Pancreas (tissue), 10 donors: ENCODE results near the gene MTR. TPM values are rescaled to one million over a fixed set of nuclear protein-coding genes. Genes with fewer than 3 reads are reported as not detected.
A peak's percentile ranks its signal among the peaks of the same experiment; 100 is the strongest.

Experiments
- ATAC-seq, 4 donors: fragments of 200-7000 bp; cut with Tn5 transposase; one replicate each; pipeline versions ENCODE4 v1.8.0 to v1.9.1; 2020; ENCODE audit warnings: mild to moderate bottlenecking in 4 of 4, moderate library complexity in 4 of 4
- DNase-seq, 6 donors: peaks; one replicate each; pipeline ENCODE4 v3.0.0-alpha.2; 2020
- FAIRE-seq: peaks from 2 replicates; lab custom pipeline; 2012; peaks lifted over from hg19 to GRCh38; lab: Jason Lieb, UNC
- H3K27ac ChIP-seq, 4 donors: fragments of 200-600 bp; sonication (generic); 1 replicate in 3 of 4; 2 replicates in 1 of 4; pipeline versions ENCODE4 v1.5.0 to v1.8.0; 2020
- H3K27me3 ChIP-seq, 4 donors: fragments of 200-600 bp; one replicate each; pipeline ENCODE4 v1.8.0; 2021
- H3K36me3 ChIP-seq, 3 donors: fragments of 200-600 bp; sonication (generic) in 1 of 3; one replicate each; pipeline versions ENCODE4 v1.5.0 to v1.8.0; 2020 to 2021
- H3K4me1 ChIP-seq, 3 donors: fragments of 200-600 bp; one replicate each; pipeline ENCODE4 v1.8.0; 2021
- H3K4me3 ChIP-seq, 4 donors: fragments of 200-600 bp; sonication (generic) in 2 of 4; one replicate each; pipeline versions ENCODE4 v1.5.0 to v1.8.0; 2020 to 2021
- H3K9me3 ChIP-seq, 4 donors: fragments of 200-600 bp; one replicate each; pipeline ENCODE4 v1.8.0; 2021
- CTCF ChIP-seq, 4 donors: fragments of 200-600 bp; sonication (generic) in 3 of 4; IDR thresholded peaks; one replicate each; pipeline versions ENCODE4 v1.5.0 to v1.8.0; 2021; ENCODE audit warnings: antibody characterized with exemption in 4 of 4
- WGBS, 2 donors: extraction: QIAGEN DNeasy Blood & Tissue Kit; methylation state at CpG; one replicate each; pipeline ENCODE4 v1.1.7; 2013; 5-methylcytosine and 5-hydroxymethylcytosine counted together
- intact Hi-C, 3 donors: fragments of 100-400 bp; cut with DNase I; formaldehyde crosslinking; loops; one replicate each; pipeline versions ENCODE4 v1.11.1 to v1.14.2; 2022
- polyA plus RNA-seq, 2 donors: library from polyadenylated mRNA; stranded (reverse); fragments of 200-250 nt; gene quantifications; one replicate each; pipeline ENCODE4 v1.2.3, GENCODE V29; 2013
- total RNA-seq, 6 donors: library from RNA; stranded (reverse); fragmentation: NEBNext Ultra II Directional in 4 of 6; extraction: Animal tissue kit (Norgen Biotek cat#: 25700) in 4 of 6; gene quantifications; one replicate each; pipeline versions ENCODE4 v1.2.1 to v1.2.4, GENCODE V29; 2021 to 2023
- donor health status: healthy with polysubstance abuse.
- donor health status: DM: no; HTN: no; CAD: no; lungs with moderate emphysema.
- donor health status: DM: no; HTN: no; CAD: no.
- donor health status: control.
- donor health status: control.
- donor health status: Bipolar disorder and iron deficiency.
- donor health status: DM: yes; HTN: yes; CAD: no.
- donor health status: DM: no; HTN: no; CAD: no.
- donor health status: DM: no; HTN: no; CAD: no.
- donor health status: DM: yes; HTN: yes; CAD: no.

Gene MTR
- total and polyA plus RNA-seq, 8 donors: 8.1 to 29.1 (median 24.3) TPM

GRCh38 chr1:236845830-236846229, 50.7 kb downstream of the MTR start:
- TF ChIP-seq CTCF (IDR thresholded peaks at IDR 0.05): no peak
- ATAC-seq (peak; percentile 42 to 76 (median 63)), FAIRE-seq (no peak), DNase-seq (peak in 1 of 6 donors; percentile 33)
- H3K27ac ChIP-seq: peak overlapping the region in 2 of 4 donors; percentile 20 to 39
- H3K4me3 ChIP-seq: no peak overlapping the region
- H3K36me3 ChIP-seq: peaks cover 0 to 4% (median 0%) of the 10 kb centered on the region in 3 donors
- WGBS, 2 donors: 26 to 33% methylated on average over 2 of the region's 2 CpGs
- no peaks in the 10 kb centered on the region for H3K9me3 ChIP-seq
- intact Hi-C loops: no loop called here
- H3K27me3 ChIP-seq: no peaks in the 10 kb centered on the region
- peaks cover 10 to 22% (median 16%) of the 10 kb centered on the region in 3 donors for H3K4me1 ChIP-seq

- ATAC-seq (no peak), DNase-seq (no peak), FAIRE-seq (no peak)
- no peaks in the 10 kb centered on the region for H3K27me3 ChIP-seq
- H3K4me3 ChIP-seq: no peak overlapping the region
- intact Hi-C loops: no loop called here
- no peaks in the 10 kb centered on the region for H3K9me3 ChIP-seq
- peaks cover 10 to 19% (median 16%) of the 10 kb centered on the region in 3 donors for H3K4me1 ChIP-seq
- peaks cover 0 to 17% (median 0%) of the 10 kb centered on the region in 3 donors for H3K36me3 ChIP-seq
- TF ChIP-seq CTCF (IDR thresholded peaks at IDR 0.05): no peak
- H3K27ac ChIP-seq: no peak overlapping the region
- WGBS, 2 donors: 71 to 98% methylated on average over 4 of the region's 4 CpGs
Measured at GRCh38 chr1:236848274-236848923, 53.3 kb downstream of the MTR start.

- peak; percentile 26 for FAIRE-seq
- no peak for DNase-seq
- intact Hi-C loops: no loop called here
Measured at GRCh38 chr1:236850077-236850979, 55.2 kb downstream of the MTR start.

GRCh38 chr1:236851871-236852270, 56.8 kb downstream of the MTR start:
- intact Hi-C loops: no loop called here
- Histone ChIP-seq H3K36me3 (peaks cover 0 to 32% (median 0%) of the 10 kb centered on the region in 3 donors), H3K27ac (no peak overlapping the region), H3K4me1 (no peaks in the 10 kb centered on the region), H3K9me3 (no peaks in the 10 kb centered on the region), H3K27me3 (no peaks in the 10 kb centered on the region), H3K4me3 (no peak overlapping the region)
- 86 to 96% methylated on average over 3 of the region's 3 CpGs for WGBS, 2 donors
- TF ChIP-seq CTCF (IDR thresholded peaks at IDR 0.05): no peak
- DNase-seq (no peak), FAIRE-seq (no peak), ATAC-seq (no peak)

More at GRCh38 chr1:236850077-236850979, 55.2 kb downstream of the MTR start:
- TF ChIP-seq CTCF (IDR thresholded peaks at IDR 0.05): no peak
- H3K27ac ChIP-seq: no peak overlapping the region
- no peaks in the 10 kb centered on the region for H3K27me3 ChIP-seq
- WGBS, 2 donors: 87 to 91% methylated on average over 8 of the region's 8 CpGs
- H3K4me1 ChIP-seq: peaks cover 1 to 11% (median 6%) of the 10 kb centered on the region in 3 donors
- no peak for ATAC-seq
- peaks cover 0 to 32% (median 0%) of the 10 kb centered on the region in 3 donors for H3K36me3 ChIP-seq
- H3K4me3 ChIP-seq: no peak overlapping the region
- no peaks in the 10 kb centered on the region for H3K9me3 ChIP-seq
